Neural cell (in vitro differentiated cells): ENCODE measurements around the gene GAREM2. TPM values are rescaled to one million over a fixed set of nuclear protein-coding genes. Genes with fewer than 3 reads are reported as not detected.

Source experiments
- H2AFZ ChIP-seq: fragments of 200-600, 300-800 bp; sonication (generic), shearing (Covaris generic); 2 replicates; pipeline ENCODE4 v1.6.0; 2014; ENCODE audit warnings: low read depth, mild to moderate bottlenecking, antibody characterized with exemption, low read length, moderate library complexity
- H3F3A ChIP-seq: fragments of 200-600 bp; shearing (Covaris generic); 2 replicates; pipeline ENCODE4 v1.6.1; 2016; ENCODE audit warnings: mild to moderate bottlenecking, moderate library complexity, mixed read lengths, antibody characterized with exemption, low read length; ENCODE audit not compliant: insufficient read depth, poor library complexity, severe bottlenecking
- H3K27ac ChIP-seq: fragments of 200-600, 300-800 bp; sonication (generic), shearing (Covaris generic); 2 replicates; pipeline ENCODE4 v1.5.1; 2014; ENCODE audit warnings: mild to moderate bottlenecking, low read length, moderate library complexity
- H3K27me3 ChIP-seq: fragments of 300-800, 200-600 bp; sonication (generic), shearing (Covaris generic); 2 replicates; pipeline ENCODE4 v1.6.0; 2014; ENCODE audit warnings: mild to moderate bottlenecking, low read depth, low read length, moderate library complexity; ENCODE audit not compliant: insufficient read depth
- H3K36me3 ChIP-seq: fragments of 300-800, 200-600 bp; sonication (generic), shearing (Covaris generic); 2 replicates; pipeline ENCODE4 v1.5.1; 2014; ENCODE audit warnings: mild to moderate bottlenecking, antibody characterized with exemption, low read length, moderate library complexity; ENCODE audit not compliant: insufficient read depth
- H3K4me2 ChIP-seq: fragments of 300-800, 200-600 bp; sonication (generic), shearing (Covaris generic); 2 replicates; pipeline ENCODE4 v1.6.0; 2014; ENCODE audit warnings: mild to moderate bottlenecking, low read length
- H3K4me3 ChIP-seq: fragments of 300-800, 200-600 bp; sonication (generic), shearing (Covaris generic); 2 replicates; pipeline ENCODE4 v1.5.1; 2014; ENCODE audit warnings: mild to moderate bottlenecking, low read length, moderate library complexity
- H3K79me2 ChIP-seq: fragments of 200-600 bp; shearing (Covaris generic); replicated peaks from 2 replicates; pipeline ENCODE4 v1.6.0; 2014; ENCODE audit warnings: mild to moderate bottlenecking, low read length, moderate library complexity; ENCODE audit not compliant: insufficient read depth
- H3K9ac ChIP-seq: fragments of 300-800, 200-600 bp; sonication (generic), shearing (Covaris generic); 2 replicates; pipeline ENCODE4 v1.6.1; 2016; ENCODE audit warnings: mild to moderate bottlenecking, low read length, mixed read lengths
- H3K9me2 ChIP-seq: fragments of 200-600 bp; shearing (Covaris generic); 2 replicates; pipeline ENCODE4 v1.6.1; 2016; ENCODE audit warnings: mild to moderate bottlenecking, low read length, mixed read lengths; ENCODE audit not compliant: insufficient read depth
- H3K9me3 ChIP-seq: fragments of 200-600, 300-800 bp; sonication (generic), shearing (Covaris generic); 2 replicates; pipeline ENCODE4 v1.6.1; 2016; ENCODE audit warnings: mild to moderate bottlenecking, mixed run types, low read length, moderate library complexity, mixed read lengths
- H4K20me1 ChIP-seq: fragments of 200-600 bp; shearing (Covaris generic); 2 replicates; pipeline ENCODE4 v1.6.1; 2016; ENCODE audit warnings: mild to moderate bottlenecking, mixed run types; ENCODE audit not compliant: insufficient read depth
- CTCF ChIP-seq: fragments of 450-650 bp; IDR thresholded peaks from 2 replicates; pipeline ENCODE4 v1.5.1; 2014; ENCODE audit warnings: antibody characterized with exemption, mild to moderate bottlenecking, moderate library complexity; ENCODE audit not compliant: poor library complexity, severe bottlenecking
- EP300 ChIP-seq: fragments of 450-650 bp; conservative IDR thresholded peaks from 2 replicates; pipeline ENCODE4 v1.6.1; 2014; ENCODE audit warnings: antibody characterized with exemption, mild to moderate bottlenecking, moderate library complexity; ENCODE audit not compliant: poor library complexity, severe bottlenecking
- EZH2 ChIP-seq: fragments of 200-600, 300-800 bp; shearing (Covaris generic), sonication (generic); IDR thresholded peaks from 2 replicates; pipeline ENCODE4 v1.6.1; 2014; ENCODE audit warnings: antibody characterized with exemption, low read length, borderline replicate concordance, mild to moderate bottlenecking; ENCODE audit not compliant: insufficient read depth, poor library complexity, severe bottlenecking
- MXI1 ChIP-seq: fragments of 450-650 bp; conservative IDR thresholded peaks from 2 replicates; pipeline ENCODE4 v1.6.1; 2014; ENCODE audit warnings: antibody characterized with exemption, mild to moderate bottlenecking; ENCODE audit not compliant: poor library complexity, severe bottlenecking
- POLR2AphosphoS5 ChIP-seq: IDR thresholded peaks from 2 replicates; pipeline ENCODE4 v1.6.1; 2012
- RAD21 ChIP-seq: fragments of 450-650 bp; conservative IDR thresholded peaks from 2 replicates; pipeline ENCODE4 v1.6.1; 2014; ENCODE audit warnings: antibody characterized with exemption, mild to moderate bottlenecking, moderate library complexity
- SMC3 ChIP-seq: fragments of 450-650 bp; conservative IDR thresholded peaks from 2 replicates; pipeline ENCODE4 v1.6.1; 2014; ENCODE audit warnings: antibody characterized with exemption, mild to moderate bottlenecking, moderate library complexity; ENCODE audit not compliant: poor library complexity
- TAF1 ChIP-seq: IDR thresholded peaks from 2 replicates; pipeline ENCODE4 v1.6.1; 2012; ENCODE audit warnings: low read depth
- polyA plus RNA-seq: library from polyadenylated mRNA; depleted of rRNA; stranded (reverse); fragments of >200 nt; gene quantifications from 2 replicates; pipeline ENCODE4 v1.2.3, GENCODE V29; 2014
- TF ChIP-seq, protein P1 (sequence below): IDR thresholded peaks from 2 replicates; pipeline ENCODE4 v1.6.1; 2012; ENCODE audit warnings: borderline replicate concordance

Gene GAREM2
- polyA plus RNA-seq, 1 donor from 2014 or later, result 3.2 TPM

GRCh38 chr2:26215833-26216232 is 42.9 kb downstream of the GAREM2 start:
- Histone ChIP-seq H2AFZ (no peak overlapping the region), H3K9me3 (no peaks in the 10 kb centered on the region), H3K9me2 (no peaks in the 10 kb centered on the region), H3K27ac (no peak overlapping the region), H3K9ac (no peak overlapping the region), H3K4me2 (no peak overlapping the region), H3K4me3 (no peak overlapping the region), H3K36me3 (peaks cover 9% of the 10 kb centered on the region), H3K27me3 (no peaks in the 10 kb centered on the region), H3F3A (no peaks in the 10 kb centered on the region), H3K79me2 (no peaks in the 10 kb centered on the region), H4K20me1 (no peaks in the 10 kb centered on the region)
- TF ChIP-seq POLR2AphosphoS5 (no peak), SMC3 (no peak), EP300 (no peak), EZH2 (no peak), RAD21 (no peak), TAF1 (no peak), CTCF (no peak), MXI1 (no peak)
- TF ChIP-seq, protein P1, sequence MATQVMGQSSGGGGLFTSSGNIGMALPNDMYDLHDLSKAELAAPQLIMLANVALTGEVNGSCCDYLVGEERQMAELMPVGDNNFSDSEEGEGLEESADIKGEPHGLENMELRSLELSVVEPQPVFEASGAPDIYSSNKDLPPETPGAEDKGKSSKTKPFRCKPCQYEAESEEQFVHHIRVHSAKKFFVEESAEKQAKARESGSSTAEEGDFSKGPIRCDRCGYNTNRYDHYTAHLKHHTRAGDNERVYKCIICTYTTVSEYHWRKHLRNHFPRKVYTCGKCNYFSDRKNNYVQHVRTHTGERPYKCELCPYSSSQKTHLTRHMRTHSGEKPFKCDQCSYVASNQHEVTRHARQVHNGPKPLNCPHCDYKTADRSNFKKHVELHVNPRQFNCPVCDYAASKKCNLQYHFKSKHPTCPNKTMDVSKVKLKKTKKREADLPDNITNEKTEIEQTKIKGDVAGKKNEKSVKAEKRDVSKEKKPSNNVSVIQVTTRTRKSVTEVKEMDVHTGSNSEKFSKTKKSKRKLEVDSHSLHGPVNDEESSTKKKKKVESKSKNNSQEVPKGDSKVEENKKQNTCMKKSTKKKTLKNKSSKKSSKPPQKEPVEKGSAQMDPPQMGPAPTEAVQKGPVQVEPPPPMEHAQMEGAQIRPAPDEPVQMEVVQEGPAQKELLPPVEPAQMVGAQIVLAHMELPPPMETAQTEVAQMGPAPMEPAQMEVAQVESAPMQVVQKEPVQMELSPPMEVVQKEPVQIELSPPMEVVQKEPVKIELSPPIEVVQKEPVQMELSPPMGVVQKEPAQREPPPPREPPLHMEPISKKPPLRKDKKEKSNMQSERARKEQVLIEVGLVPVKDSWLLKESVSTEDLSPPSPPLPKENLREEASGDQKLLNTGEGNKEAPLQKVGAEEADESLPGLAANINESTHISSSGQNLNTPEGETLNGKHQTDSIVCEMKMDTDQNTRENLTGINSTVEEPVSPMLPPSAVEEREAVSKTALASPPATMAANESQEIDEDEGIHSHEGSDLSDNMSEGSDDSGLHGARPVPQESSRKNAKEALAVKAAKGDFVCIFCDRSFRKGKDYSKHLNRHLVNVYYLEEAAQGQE, result no peak

GRCh38 chr2:26216587-26216986 is 43.7 kb downstream of the GAREM2 start:
- Histone ChIP-seq H4K20me1 (no peaks in the 10 kb centered on the region), H3K27ac (no peak overlapping the region), H3K79me2 (no peaks in the 10 kb centered on the region), H3K9me3 (no peaks in the 10 kb centered on the region), H3K4me3 (no peak overlapping the region), H3K4me2 (no peak overlapping the region), H3K9ac (no peak overlapping the region), H3K9me2 (no peaks in the 10 kb centered on the region), H3K36me3 (peaks cover 9% of the 10 kb centered on the region), H3F3A (no peaks in the 10 kb centered on the region), H2AFZ (no peak overlapping the region), H3K27me3 (no peaks in the 10 kb centered on the region)
- no peak for TF ChIP-seq RAD21
- no peak for TF ChIP-seq TAF1
- TF ChIP-seq SMC3, result no peak
- no peak for TF ChIP-seq CTCF
- TF ChIP-seq POLR2AphosphoS5, result no peak
- TF ChIP-seq, protein P1, result no peak
- no peak for TF ChIP-seq EZH2
- TF ChIP-seq EP300, result no peak
- TF ChIP-seq MXI1, result no peak
